ENCODE results near the gene VILL.

DNA sequence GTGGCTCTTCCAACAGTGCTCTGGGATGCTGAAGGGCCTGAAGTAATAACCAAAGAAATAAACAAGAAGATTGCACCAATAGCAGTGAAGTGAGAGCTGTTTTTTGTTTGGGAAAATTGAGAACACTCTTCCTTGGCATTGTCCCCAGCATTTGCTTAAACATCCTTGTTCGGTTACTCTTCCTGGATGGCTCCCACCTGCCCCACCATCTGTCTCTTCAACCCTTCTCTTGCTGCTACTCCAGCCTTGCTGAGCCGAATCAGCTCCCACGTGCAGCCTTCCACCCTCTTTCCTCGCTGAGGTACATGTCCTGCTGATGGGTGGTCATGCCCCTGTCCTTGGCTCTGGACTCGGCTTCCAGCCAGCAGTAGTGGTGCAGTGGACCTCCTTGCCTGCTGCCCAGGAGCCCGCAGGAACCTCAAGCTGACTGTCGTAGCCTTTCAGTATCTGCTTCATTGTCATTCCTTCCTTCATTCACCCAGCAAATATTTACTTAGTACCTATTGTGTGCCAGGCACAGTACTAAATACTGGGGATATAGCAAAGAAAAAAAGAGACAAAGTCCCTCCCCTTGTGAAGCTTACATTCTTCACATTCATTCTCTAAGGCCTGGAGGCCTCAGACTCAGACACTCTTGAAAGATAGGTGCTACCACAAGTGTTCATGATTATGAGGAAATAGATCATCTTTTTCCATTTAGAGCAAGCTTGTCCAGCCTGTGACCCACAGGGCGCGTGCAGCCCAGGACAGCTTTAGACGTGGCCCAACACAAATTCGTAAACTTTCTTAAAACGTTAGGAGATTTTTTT is 17.1 kb upstream of the VILL start:
- TF ChIP-seq, protein P1, sequence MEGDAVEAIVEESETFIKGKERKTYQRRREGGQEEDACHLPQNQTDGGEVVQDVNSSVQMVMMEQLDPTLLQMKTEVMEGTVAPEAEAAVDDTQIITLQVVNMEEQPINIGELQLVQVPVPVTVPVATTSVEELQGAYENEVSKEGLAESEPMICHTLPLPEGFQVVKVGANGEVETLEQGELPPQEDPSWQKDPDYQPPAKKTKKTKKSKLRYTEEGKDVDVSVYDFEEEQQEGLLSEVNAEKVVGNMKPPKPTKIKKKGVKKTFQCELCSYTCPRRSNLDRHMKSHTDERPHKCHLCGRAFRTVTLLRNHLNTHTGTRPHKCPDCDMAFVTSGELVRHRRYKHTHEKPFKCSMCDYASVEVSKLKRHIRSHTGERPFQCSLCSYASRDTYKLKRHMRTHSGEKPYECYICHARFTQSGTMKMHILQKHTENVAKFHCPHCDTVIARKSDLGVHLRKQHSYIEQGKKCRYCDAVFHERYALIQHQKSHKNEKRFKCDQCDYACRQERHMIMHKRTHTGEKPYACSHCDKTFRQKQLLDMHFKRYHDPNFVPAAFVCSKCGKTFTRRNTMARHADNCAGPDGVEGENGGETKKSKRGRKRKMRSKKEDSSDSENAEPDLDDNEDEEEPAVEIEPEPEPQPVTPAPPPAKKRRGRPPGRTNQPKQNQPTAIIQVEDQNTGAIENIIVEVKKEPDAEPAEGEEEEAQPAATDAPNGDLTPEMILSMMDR (conservative IDR thresholded peaks at IDR 0.05 in 1 of 2, IDR thresholded peaks at IDR 0.05 in 1 of 2; ENCODE audit: extremely low read depth in 1 of 2, insufficient read depth in 1 of 2, low read depth in 1 of 2, low read length in 2 of 2), result no peak
- TF ChIP-seq EZH2 (IDR thresholded peaks at IDR 0.05; ENCODE audit: borderline replicate concordance, low read length), result no peak
